GM19468 (cell line): ENCODE data around the gene NR2F2.
"Not testable (repeated sequence)": the region's sequence is repeated elsewhere in the genome, so short reads cannot be mapped to it uniquely, and the experiment has no call there.

Source experiments
- ATAC-seq: cut with Tn5 transposase; IDR thresholded peaks from one replicate; pipeline ENCODE4 v1.9.1; 2021; ENCODE audit warnings: mild to moderate bottlenecking, moderate library complexity, moderate number of reproducible peaks; ENCODE audit not compliant: unreplicated experiment; ENCODE audit errors: extremely low read depth

Gene NR2F2

DNA sequence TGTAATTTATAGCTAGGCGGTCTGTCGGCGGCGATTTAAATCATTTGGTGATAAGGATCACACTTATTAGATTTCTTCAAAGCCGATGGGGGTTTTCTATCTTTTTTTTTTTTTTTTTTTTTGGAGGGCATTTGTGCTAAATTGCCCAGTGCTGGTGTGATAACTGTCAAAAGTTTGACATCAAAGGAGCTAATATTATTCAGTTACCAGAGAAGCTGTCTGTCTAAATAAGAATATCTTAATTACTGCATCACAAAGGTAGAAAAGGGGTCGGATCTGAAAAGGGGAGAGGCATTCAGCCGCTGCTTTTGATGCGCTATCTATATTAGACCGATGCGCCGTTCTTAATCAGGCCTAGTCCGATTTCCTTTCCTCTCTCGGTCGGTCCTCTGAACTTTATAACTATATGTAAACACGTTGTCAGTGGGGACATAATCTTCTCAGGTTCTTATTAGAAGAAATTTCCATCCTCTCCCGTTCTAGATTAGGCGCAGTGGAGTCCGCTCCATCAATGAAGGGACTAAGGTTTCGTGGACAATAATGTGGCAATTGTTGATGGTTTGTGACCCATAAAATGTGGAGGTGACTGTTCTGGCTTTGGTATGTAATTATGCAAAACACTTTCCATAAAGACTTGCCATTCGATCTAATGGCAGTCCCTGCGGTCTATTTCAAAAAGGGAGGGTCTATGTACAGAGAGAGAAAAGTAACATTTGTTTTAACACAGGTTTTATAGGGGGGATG is 31.7 kb downstream of the NR2F2 start:
- no peak for ATAC-seq

DNA sequence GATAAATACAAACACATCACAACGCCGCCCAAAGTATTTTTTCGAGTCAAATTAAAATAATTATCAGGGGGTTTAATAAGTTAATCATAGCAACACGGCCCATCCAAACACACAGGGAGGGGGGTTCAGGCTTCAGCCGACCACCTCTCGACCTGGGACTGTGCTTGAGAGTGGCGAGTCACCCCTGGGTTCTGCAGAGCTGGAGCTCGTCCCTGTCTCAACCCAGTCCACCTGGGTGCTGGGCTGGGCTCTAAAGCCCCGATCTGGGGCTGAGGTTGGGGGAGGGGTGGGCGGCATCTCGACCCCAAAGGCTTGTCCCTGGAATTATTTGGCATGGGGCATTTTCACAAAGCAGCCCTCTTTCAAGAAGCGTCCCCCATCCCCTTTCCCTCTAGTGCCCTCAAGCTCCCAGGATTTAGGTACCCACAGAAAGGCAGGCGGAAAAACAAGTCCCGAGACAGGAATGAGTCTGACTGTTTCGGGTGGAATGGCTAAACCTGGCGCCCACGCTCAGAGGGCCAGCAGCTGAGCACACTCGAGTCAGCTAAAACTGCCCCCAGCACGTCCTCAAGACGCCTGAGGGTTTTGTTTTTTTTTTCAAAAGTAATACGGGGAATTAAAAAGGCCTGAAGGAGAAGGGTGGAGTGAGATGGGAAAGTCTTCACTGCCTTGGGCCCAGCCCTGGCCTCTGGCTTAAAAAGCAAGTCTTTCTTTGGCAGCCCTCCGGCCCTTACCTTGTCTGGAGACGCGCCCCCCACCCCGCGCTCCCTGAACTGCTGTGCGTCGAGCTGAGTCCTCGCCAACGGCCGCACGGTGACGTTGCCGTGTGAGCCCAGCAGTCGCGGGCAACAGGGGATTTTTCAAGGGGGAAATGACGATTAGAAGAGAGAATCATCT is 32.5 kb downstream of the NR2F2 start:
- ATAC-seq: no peak

DNA sequence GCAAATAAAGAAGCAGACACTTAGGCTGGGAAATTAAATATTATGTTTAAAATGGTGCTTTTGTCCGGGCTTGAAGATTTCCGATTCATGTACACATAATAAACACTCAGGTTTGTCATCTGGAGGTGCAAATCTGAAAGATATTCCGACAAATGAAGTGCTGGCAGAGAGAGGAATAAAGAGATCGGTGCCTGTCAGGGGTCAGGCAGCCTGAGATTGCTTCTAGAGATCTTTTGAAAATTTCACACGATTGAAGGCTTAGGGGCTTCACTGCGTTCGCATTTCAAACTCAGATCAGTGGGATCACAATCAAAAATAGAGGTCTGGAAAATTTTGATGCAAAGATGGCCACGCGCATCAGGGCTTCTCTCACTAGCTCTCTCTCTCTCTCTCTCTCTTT is 33.2 kb downstream of the NR2F2 start:
- no peak for ATAC-seq

DNA sequence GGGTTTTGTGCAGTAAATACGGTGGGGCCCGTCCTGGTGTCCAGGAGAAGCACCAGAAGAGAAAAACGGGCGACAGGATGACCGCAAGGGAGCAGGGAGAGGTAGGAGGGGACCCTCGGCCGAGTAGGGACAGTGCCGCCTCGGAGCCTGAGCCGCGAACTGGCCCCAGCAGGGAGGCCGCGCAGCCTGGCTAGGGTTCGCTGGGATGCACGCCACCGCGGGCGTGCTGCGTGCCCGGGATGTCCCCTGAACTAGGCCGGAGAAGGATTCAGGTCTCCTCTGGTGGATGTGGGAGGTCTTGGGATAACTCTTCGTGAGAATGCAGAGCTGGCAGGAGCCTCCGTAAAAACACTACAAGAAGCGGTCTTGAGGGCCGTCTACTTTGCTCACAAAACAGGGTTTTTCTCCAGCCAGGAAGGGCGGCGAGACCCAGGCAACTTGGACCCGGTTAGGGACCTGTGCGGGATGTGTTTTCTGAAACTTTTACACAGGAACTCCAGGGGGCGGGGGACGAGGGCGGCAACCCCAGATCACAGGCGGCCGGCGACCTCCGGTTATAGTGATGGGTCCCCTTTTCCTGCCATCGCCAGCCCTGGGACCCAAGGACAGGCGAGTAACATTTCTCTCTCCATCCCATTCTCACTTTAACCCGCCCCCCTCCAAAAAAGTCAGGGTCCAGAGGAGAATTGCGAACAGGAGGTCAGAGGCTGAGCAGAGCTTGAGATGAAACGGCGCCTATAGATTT is 35.5 kb downstream of the NR2F2 start:
- ATAC-seq: no peak

DNA sequence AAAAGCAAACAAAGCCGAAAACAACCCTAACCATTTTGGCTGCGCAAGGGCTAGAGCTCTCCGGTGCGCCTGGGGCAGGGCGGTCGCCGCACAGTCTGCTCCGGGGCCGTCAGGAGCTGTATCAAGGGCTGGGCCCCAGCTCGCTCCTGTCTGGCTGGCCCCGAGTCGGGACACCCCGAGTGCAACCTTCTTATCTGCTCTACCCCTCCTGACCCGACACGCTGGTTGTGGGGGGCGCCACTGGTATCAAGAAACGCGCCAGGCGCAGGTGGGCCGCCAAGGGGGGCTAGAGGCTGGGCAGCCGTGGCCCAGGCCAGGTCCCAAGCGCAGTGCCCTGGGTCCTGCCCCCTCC is 36.0 kb downstream of the NR2F2 start:
- no peak for ATAC-seq

DNA sequence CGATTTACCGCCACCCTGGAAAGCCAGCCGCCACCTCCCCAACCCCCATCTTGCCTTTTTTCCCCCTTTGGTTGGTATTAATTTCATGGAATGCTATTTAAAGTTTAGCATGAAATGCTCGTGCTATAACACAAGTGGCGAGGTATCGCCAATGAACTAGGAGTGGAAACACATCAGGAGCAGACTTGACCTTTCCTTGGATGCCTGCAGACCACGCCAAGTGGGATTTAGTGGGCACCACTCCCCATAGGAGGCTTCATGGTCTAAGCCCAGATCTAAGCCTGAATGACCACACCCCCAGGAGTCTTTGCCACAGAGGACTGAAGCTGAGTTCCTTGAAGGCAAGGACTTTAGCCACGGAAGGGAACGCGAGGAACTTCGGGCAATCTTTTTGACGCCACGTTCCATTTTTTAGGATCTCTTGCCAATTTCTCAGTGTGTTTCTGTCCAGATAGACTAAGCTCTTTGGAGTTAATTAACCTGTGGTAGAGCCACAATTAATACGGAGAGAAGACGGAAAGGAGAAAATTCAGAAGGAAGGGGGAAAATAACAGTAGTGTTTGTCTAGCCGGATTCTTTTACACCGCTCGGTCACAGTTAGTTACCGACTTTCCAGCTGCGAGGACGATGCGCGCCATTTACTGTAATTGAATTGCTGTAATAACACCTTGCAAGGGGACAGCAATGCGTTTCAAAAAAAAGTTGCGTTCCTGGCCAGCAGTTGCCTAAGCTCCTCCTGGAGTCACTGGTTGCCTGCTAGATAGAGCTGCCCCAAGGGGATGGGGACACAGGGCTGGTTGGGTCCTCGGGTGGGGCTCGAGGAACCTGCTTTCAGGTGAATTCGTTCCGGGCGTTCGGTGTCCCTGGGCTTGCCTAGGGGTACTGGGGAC is 37.1 kb downstream of the NR2F2 start:
- ATAC-seq: no peak

DNA sequence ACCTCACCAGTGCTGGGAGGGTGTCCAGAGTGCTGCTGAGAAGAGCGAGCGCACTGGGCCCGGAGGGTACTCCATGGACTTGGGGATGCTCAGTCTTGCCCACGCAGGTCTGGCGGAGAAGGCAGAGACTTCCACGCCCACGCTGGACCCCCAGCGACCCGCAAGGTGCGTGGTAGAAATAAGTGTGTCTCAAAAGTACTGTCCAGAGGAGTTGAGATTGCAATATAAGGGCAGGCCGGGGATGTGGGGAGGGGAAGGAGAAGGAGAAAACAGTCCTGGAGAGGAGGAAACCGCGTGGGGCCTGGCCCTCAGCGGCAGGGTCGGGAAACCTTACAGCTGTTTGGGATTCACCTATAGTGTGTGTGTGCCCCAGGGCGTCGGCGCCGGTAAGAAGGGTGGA is 38.9 kb downstream of the NR2F2 start:
- no peak for ATAC-seq

DNA sequence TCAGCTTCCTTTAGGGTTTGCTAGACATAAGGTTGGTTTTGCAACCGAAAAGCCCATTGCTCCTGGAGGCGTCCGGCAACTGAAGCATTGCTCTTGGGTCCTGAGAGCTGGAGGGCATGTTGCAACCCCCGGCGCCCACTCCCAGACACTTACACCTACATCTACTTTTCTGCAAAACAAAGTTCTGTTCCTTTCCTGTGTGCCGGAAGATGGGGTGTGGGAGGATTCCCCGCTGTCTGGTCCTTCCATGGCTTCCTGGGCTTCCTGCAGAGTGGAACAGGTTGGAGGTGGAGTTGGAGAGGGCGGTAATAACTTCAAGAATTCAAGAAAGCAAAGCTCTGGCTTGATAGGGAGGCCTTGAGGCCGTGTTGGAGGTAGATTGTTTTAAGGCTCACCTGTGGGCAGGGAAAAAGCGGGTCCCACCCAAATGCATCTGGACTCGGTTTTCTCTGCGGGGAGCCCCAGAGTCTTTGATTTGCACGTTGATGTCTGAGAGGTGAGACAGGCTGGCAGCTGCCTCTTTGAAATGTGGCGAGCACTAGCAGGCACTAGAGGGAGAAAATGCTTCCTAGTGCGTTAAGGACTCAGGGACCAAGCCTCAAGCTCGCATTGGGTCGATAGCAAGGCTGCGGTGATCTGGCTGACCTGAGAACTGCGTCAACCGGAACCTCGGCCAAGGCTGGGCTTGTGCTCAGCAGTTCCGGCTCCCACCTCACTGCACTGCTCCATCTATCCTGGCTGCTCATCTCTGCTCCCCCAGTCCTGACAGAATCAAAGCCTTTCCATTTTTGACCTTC is 39.5 kb downstream of the NR2F2 start:
- ATAC-seq: no peak

DNA sequence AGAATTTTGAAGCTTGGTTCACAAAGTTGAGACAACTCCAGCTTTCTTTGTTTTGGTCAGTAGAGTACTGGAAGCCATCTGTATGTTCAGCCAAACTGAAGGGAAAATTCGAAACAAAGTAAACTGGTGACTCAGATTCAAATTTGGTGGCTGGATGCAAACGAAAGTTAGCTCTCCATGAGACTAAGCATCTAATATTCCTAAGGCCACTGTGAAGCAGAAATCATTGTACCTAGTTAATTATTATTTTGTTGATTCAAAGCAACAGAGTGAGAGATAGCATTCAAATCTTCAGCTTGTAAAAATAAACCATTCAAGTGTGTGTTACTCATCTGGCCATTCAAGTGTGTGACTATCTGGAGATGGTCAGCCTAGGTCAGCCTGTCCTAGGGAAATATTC is 42.1 kb downstream of the NR2F2 start:
- ATAC-seq: no peak

DNA sequence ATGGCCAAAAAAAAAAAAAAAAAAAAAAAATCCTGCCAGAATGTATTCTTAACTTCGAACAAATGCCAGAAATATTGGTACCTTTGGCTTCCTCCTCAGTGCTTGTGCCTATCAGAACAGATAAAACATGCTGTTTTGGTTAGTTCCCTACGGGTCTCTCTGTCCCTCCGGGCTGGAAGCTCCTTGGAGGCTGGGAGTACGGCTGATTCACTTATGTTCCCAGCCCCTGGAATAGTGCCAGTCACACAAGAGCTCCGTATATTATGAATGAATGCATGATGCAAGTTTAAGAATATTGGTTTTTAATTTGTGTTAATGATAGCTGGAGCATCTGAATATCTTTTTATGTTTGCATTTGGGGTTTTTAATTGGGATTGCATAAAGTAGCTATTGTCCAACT is 44.0 kb downstream of the NR2F2 start:
- no peak for ATAC-seq

DNA sequence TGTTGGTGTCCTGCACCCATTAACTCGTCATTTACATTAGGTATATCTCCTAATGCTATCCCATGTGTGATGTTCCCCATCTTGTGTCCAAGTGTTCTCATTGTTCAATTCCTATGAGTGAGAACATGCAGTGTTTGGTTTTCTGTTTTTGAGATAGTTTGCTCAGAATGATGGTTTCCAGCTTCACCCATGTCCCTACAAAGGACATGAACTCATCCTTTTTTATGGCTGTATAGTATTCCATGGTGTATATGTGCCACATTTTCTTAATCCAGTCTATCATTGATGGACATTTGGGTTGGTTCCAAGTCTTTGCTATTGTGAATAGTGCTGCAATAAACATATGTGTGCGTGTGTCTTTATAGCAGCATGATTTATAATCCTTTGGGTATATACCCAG is 49.1 kb downstream of the NR2F2 start:
- ATAC-seq: not testable (repeated sequence)

DNA sequence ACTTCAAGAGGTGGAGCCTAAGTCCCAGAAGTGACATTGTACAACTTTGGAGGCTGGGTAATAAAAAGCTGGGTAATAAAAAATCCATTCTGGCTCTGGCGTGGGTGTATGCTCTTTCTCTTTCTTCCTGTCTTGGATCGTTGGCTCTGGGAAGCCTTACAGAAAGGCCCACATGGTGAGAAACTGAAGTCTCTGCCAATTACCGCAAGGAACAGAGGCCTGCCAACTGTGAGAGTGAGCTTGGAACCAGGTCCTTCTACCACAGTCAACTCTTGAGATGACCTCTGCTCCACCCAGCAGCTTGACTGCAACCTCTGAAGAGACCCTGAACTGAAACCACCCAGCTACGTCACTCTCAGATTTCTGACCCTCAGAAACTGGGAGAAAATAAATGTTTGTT is 51.0 kb downstream of the NR2F2 start:
- ATAC-seq: no peak

DNA sequence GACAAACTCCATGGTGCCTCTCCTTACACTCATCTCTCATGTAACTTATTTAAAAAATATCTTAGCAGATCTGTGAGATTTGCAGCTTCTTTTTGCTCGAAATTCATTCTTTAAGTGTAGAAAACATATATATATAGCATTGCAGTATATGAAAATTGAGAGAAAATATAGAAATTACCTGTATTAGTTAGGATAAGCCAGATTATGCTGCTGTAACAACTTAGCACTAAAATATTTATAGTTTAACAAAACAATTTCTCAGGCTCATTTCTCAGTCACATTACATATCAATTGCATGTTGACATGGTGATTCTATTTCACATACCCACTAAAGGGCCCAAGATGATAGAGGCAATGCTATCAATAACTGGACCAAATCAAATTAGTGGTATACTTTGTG is 54.7 kb downstream of the NR2F2 start:
- no peak for ATAC-seq

DNA sequence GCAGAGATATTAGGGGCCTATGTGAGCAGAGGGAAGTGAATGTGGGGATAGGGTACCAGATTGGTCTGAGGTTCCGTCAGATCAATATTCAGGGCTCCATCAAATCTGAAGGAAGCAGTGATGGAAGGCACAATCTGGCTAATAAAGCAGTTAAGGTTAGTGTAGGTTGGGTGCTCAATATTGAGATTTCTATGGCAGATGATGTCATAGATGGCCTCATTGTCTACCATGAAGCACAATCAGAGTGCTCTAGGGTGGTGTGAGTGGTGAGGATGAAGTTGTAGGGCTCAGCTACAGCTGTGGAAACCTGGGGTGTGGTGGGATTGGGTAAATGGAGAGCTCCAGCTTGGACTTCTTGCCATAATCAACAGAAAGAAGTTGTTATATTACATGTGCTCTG is 58.2 kb downstream of the NR2F2 start:
- no peak for ATAC-seq
